ENCODE data around the gene DISP3. TPM values are rescaled to one million over a fixed set of nuclear protein-coding genes. Genes with fewer than 3 reads are reported as not detected.

Gene DISP3
- total RNA-seq, 3 donors from 2014 or later (not counting 1 experiment from before 2014, with no cell fraction given), result 0.24 to 0.68 (median 0.60) TPM

DNA sequence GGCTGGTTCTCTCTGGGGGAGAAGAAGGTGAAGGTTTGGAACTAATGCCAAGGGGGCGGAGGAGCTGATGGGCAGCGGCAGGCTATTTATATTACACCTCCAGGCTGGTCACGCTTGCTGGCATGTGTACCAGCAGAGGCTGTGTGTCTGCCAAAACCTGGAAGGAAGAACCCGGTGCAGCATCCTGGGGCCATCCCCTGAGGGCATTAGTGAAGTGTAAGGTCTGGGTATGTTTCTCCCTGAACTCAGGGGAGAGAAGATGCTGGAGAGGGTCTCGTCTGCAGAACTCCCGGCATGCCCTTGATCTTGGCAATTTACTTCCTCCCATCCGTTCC, 5.3 kb downstream of the DISP3 start:
- 74% methylated on average over 6 of the region's 7 CpGs for WGBS (ENCODE audit: insufficient coverage)
- ATAC-seq, result no peak

GRCh38 chr1:11485191-11485590, 6.2 kb downstream of the DISP3 start:
- TF ChIP-seq, protein P1, sequence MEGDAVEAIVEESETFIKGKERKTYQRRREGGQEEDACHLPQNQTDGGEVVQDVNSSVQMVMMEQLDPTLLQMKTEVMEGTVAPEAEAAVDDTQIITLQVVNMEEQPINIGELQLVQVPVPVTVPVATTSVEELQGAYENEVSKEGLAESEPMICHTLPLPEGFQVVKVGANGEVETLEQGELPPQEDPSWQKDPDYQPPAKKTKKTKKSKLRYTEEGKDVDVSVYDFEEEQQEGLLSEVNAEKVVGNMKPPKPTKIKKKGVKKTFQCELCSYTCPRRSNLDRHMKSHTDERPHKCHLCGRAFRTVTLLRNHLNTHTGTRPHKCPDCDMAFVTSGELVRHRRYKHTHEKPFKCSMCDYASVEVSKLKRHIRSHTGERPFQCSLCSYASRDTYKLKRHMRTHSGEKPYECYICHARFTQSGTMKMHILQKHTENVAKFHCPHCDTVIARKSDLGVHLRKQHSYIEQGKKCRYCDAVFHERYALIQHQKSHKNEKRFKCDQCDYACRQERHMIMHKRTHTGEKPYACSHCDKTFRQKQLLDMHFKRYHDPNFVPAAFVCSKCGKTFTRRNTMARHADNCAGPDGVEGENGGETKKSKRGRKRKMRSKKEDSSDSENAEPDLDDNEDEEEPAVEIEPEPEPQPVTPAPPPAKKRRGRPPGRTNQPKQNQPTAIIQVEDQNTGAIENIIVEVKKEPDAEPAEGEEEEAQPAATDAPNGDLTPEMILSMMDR (IDR thresholded peaks at IDR 0.05), result no peak
- Mint-ChIP-seq H3K27me3 (ENCODE audit: low read depth in 2 of 2) (peaks cover 35 to 42% of the 10 kb centered on the region in 2 donors), H3K27ac (no peak overlapping the region), H3K4me3 (no peak overlapping the region), H3K9me3 (no peaks in the 10 kb centered on the region), H3K4me1 (peaks cover 2% of the 10 kb centered on the region in 2 donors), H3K36me3 (no peaks in the 10 kb centered on the region)
- Histone ChIP-seq H3K36me3 (ENCODE audit: control insufficient read depth, insufficient read depth, low read length) (no peaks in the 10 kb centered on the region), H3K27me3 (ENCODE audit: control insufficient read depth, insufficient read depth, low read length) (peaks cover 10% of the 10 kb centered on the region), H3K9me3 (ENCODE audit: control insufficient read depth, insufficient read depth, low read length) (no peaks in the 10 kb centered on the region), H3K4me1 (ENCODE audit: control insufficient read depth, insufficient read depth, low read length) (peaks cover 1% of the 10 kb centered on the region), H3K4me3 (ENCODE audit: low read length) (no peak overlapping the region), H3K27ac (ENCODE audit: low read length) (no peak overlapping the region)
- 49% methylated on average over 6 of the region's 6 CpGs for WGBS (ENCODE audit: insufficient coverage)
- no peak for DNase-seq
- intact Hi-C loops (cut with micrococcal nuclease), result no loop called here
- no peak for ATAC-seq

More for the DNA sequence above, 5.3 kb downstream of the DISP3 start:
- intact Hi-C loops (cut with micrococcal nuclease), result no loop called here
- Histone ChIP-seq H3K36me3 (ENCODE audit: control insufficient read depth, insufficient read depth, low read length) (no peaks in the 10 kb centered on the region), H3K27ac (ENCODE audit: low read length) (no peak overlapping the region), H3K4me3 (ENCODE audit: low read length) (no peak overlapping the region), H3K4me1 (ENCODE audit: control insufficient read depth, insufficient read depth, low read length) (peaks cover 10% of the 10 kb centered on the region), H3K9me3 (ENCODE audit: control insufficient read depth, insufficient read depth, low read length) (no peaks in the 10 kb centered on the region), H3K27me3 (ENCODE audit: control insufficient read depth, insufficient read depth, low read length) (peaks cover 16% of the 10 kb centered on the region)
- Mint-ChIP-seq H3K4me1 (peaks cover 5% of the 10 kb centered on the region in 2 donors), H3K9me3 (no peaks in the 10 kb centered on the region), H3K27me3 (ENCODE audit: low read depth in 2 of 2) (peaks cover 33 to 46% of the 10 kb centered on the region in 2 donors), H3K36me3 (no peaks in the 10 kb centered on the region), H3K4me3 (no peak overlapping the region), H3K27ac (no peak overlapping the region)
- TF ChIP-seq, protein P1 (IDR thresholded peaks at IDR 0.05), result no peak
- DNase-seq, result no peak

- WGBS (ENCODE audit: insufficient coverage), result 67% methylated on average over 12 of the region's 12 CpGs
- H3K36me3 Mint-ChIP-seq, result no peaks in the 10 kb centered on the region
- no peaks in the 10 kb centered on the region for H3K9me3 Mint-ChIP-seq
- TF ChIP-seq, protein P1 (IDR thresholded peaks at IDR 0.05), result no peak
- no peaks in the 10 kb centered on the region for H3K4me1 ChIP-seq (ENCODE audit: control insufficient read depth, insufficient read depth, low read length)
- DNase-seq, result no peak
- no peak overlapping the region for H3K27ac Mint-ChIP-seq
- H3K27me3 Mint-ChIP-seq (ENCODE audit: low read depth in 2 of 2), result peaks cover 25 to 30% of the 10 kb centered on the region in 2 donors
- intact Hi-C loops (cut with micrococcal nuclease), result no loop called here
- no peak overlapping the region for H3K4me3 Mint-ChIP-seq
- H3K36me3 ChIP-seq (ENCODE audit: control insufficient read depth, insufficient read depth, low read length), result no peaks in the 10 kb centered on the region
- no peaks in the 10 kb centered on the region for H3K4me1 Mint-ChIP-seq
- ATAC-seq, result no peak
- no peak overlapping the region for H3K27ac ChIP-seq (ENCODE audit: low read length)
- peaks cover 2% of the 10 kb centered on the region for H3K27me3 ChIP-seq (ENCODE audit: control insufficient read depth, insufficient read depth, low read length)
- no peaks in the 10 kb centered on the region for H3K9me3 ChIP-seq (ENCODE audit: control insufficient read depth, insufficient read depth, low read length)
- H3K4me3 ChIP-seq (ENCODE audit: low read length), result no peak overlapping the region
Measured at GRCh38 chr1:11486231-11487009, 7.5 kb downstream of the DISP3 start.

Measured in natural killer cell (primary cell).